Measurements from ENCODE around the gene ADAMTS9.

Gene ADAMTS9

GRCh38 chr3:64627042-64627441, 60.8 kb downstream of the ADAMTS9 start:
- H3K27me3 ChIP-seq (ENCODE audit: control insufficient read depth in 5 of 5, insufficient read depth in 4 of 5, low read length in 5 of 5), result no peaks in the 10 kb centered on the region
- H3K36me3 ChIP-seq (ENCODE audit: control insufficient read depth in 5 of 5, insufficient read depth in 5 of 5, low read length in 5 of 5), result peaks cover 30 to 71% (median 35%) of the 10 kb centered on the region in 5 donors
- no peak overlapping the region for H3K27ac ChIP-seq (ENCODE audit: low read depth, low read length)
- no peaks in the 10 kb centered on the region for H3K9me3 ChIP-seq (ENCODE audit: control insufficient read depth in 5 of 5, low read length in 5 of 5)
- H3K4me3 ChIP-seq (ENCODE audit: low read depth in 1 of 5, low read length in 5 of 5), result no peak overlapping the region
- H3K9ac ChIP-seq (ENCODE audit: low read length in 5 of 5), result no peak overlapping the region
- H3K4me1 ChIP-seq (ENCODE audit: control insufficient read depth in 5 of 5, insufficient read depth in 5 of 5, low read length in 5 of 5), result peaks cover 0 to 6% (median 5%) of the 10 kb centered on the region in 5 donors

GRCh38 chr3:64625381-64625780, 62.4 kb downstream of the ADAMTS9 start:
- Histone ChIP-seq H3K4me1 (ENCODE audit: control insufficient read depth in 5 of 5, insufficient read depth in 5 of 5, low read length in 5 of 5) (peaks cover 0 to 6% (median 5%) of the 10 kb centered on the region in 5 donors), H3K27me3 (ENCODE audit: control insufficient read depth in 5 of 5, insufficient read depth in 4 of 5, low read length in 5 of 5) (no peaks in the 10 kb centered on the region), H3K9me3 (ENCODE audit: control insufficient read depth in 5 of 5, low read length in 5 of 5) (no peaks in the 10 kb centered on the region), H3K27ac (ENCODE audit: low read depth, low read length) (no peak overlapping the region), H3K36me3 (ENCODE audit: control insufficient read depth in 5 of 5, insufficient read depth in 5 of 5, low read length in 5 of 5) (peaks cover 20 to 65% (median 32%) of the 10 kb centered on the region in 5 donors), H3K9ac (ENCODE audit: low read length in 5 of 5) (no peak overlapping the region), H3K4me3 (ENCODE audit: low read depth in 1 of 5, low read length in 5 of 5) (no peak overlapping the region)

- Histone ChIP-seq H3K4me3 (ENCODE audit: low read depth in 1 of 5, low read length in 5 of 5) (no peak overlapping the region), H3K9ac (ENCODE audit: low read length in 5 of 5) (no peak overlapping the region), H3K27ac (ENCODE audit: low read depth, low read length) (no peak overlapping the region), H3K9me3 (ENCODE audit: control insufficient read depth in 5 of 5, low read length in 5 of 5) (no peaks in the 10 kb centered on the region), H3K4me1 (ENCODE audit: control insufficient read depth in 5 of 5, insufficient read depth in 5 of 5, low read length in 5 of 5) (peaks cover 0 to 16% (median 4%) of the 10 kb centered on the region in 5 donors), H3K36me3 (ENCODE audit: control insufficient read depth in 5 of 5, insufficient read depth in 5 of 5, low read length in 5 of 5) (peaks cover 15 to 55% (median 22%) of the 10 kb centered on the region in 5 donors), H3K27me3 (ENCODE audit: control insufficient read depth in 5 of 5, insufficient read depth in 4 of 5, low read length in 5 of 5) (no peaks in the 10 kb centered on the region)
Observed at GRCh38 chr3:64623125-64623524, 64.7 kb downstream of the ADAMTS9 start.

GRCh38 chr3:64621726-64622395, 65.9 kb downstream of the ADAMTS9 start:
- H3K27ac ChIP-seq (ENCODE audit: low read depth, low read length), result no peak overlapping the region
- H3K27me3 ChIP-seq (ENCODE audit: control insufficient read depth in 5 of 5, insufficient read depth in 4 of 5, low read length in 5 of 5), result no peaks in the 10 kb centered on the region
- peaks cover 11 to 53% (median 22%) of the 10 kb centered on the region in 5 donors for H3K36me3 ChIP-seq (ENCODE audit: control insufficient read depth in 5 of 5, insufficient read depth in 5 of 5, low read length in 5 of 5)
- no peak overlapping the region for H3K9ac ChIP-seq (ENCODE audit: low read length in 5 of 5)
- H3K9me3 ChIP-seq (ENCODE audit: control insufficient read depth in 5 of 5, low read length in 5 of 5), result no peaks in the 10 kb centered on the region
- no peak overlapping the region for H3K4me3 ChIP-seq (ENCODE audit: low read depth in 1 of 5, low read length in 5 of 5)
- peaks cover 0 to 10% (median 0%) of the 10 kb centered on the region in 5 donors for H3K4me1 ChIP-seq (ENCODE audit: control insufficient read depth in 5 of 5, insufficient read depth in 5 of 5, low read length in 5 of 5)

GRCh38 chr3:64621275-64621674, 66.5 kb downstream of the ADAMTS9 start:
- Histone ChIP-seq H3K27ac (ENCODE audit: low read depth, low read length) (no peak overlapping the region), H3K27me3 (ENCODE audit: control insufficient read depth in 5 of 5, insufficient read depth in 4 of 5, low read length in 5 of 5) (no peaks in the 10 kb centered on the region), H3K4me1 (ENCODE audit: control insufficient read depth in 5 of 5, insufficient read depth in 5 of 5, low read length in 5 of 5) (peaks cover 0 to 10% (median 0%) of the 10 kb centered on the region in 5 donors), H3K9ac (ENCODE audit: low read length in 5 of 5) (no peak overlapping the region), H3K4me3 (ENCODE audit: low read depth in 1 of 5, low read length in 5 of 5) (no peak overlapping the region), H3K9me3 (ENCODE audit: control insufficient read depth in 5 of 5, low read length in 5 of 5) (no peaks in the 10 kb centered on the region), H3K36me3 (ENCODE audit: control insufficient read depth in 5 of 5, insufficient read depth in 5 of 5, low read length in 5 of 5) (peaks cover 11 to 49% (median 18%) of the 10 kb centered on the region in 5 donors)

- H3K36me3 ChIP-seq (ENCODE audit: control insufficient read depth in 5 of 5, insufficient read depth in 5 of 5, low read length in 5 of 5), result peaks cover 8 to 45% (median 15%) of the 10 kb centered on the region in 5 donors
- peaks cover 0 to 23% (median 8%) of the 10 kb centered on the region in 5 donors for H3K4me1 ChIP-seq (ENCODE audit: control insufficient read depth in 5 of 5, insufficient read depth in 5 of 5, low read length in 5 of 5)
- no peaks in the 10 kb centered on the region for H3K27me3 ChIP-seq (ENCODE audit: control insufficient read depth in 5 of 5, insufficient read depth in 4 of 5, low read length in 5 of 5)
- H3K9ac ChIP-seq (ENCODE audit: low read length in 5 of 5), result no peak overlapping the region
- H3K4me3 ChIP-seq (ENCODE audit: low read depth in 1 of 5, low read length in 5 of 5), result no peak overlapping the region
- no peaks in the 10 kb centered on the region for H3K9me3 ChIP-seq (ENCODE audit: control insufficient read depth in 5 of 5, low read length in 5 of 5)
- H3K27ac ChIP-seq (ENCODE audit: low read depth, low read length), result peak overlapping the region; percentile 15
Observed at GRCh38 chr3:64620020-64620419, 67.8 kb downstream of the ADAMTS9 start.

GRCh38 chr3:64619216-64619615, 68.6 kb downstream of the ADAMTS9 start:
- Histone ChIP-seq H3K27ac (ENCODE audit: low read depth, low read length) (peak overlapping the region; percentile 38), H3K27me3 (ENCODE audit: control insufficient read depth in 5 of 5, insufficient read depth in 4 of 5, low read length in 5 of 5) (no peaks in the 10 kb centered on the region), H3K4me3 (ENCODE audit: low read depth in 1 of 5, low read length in 5 of 5) (no peak overlapping the region), H3K4me1 (ENCODE audit: control insufficient read depth in 5 of 5, insufficient read depth in 5 of 5, low read length in 5 of 5) (peaks cover 3 to 28% (median 8%) of the 10 kb centered on the region in 5 donors), H3K36me3 (ENCODE audit: control insufficient read depth in 5 of 5, insufficient read depth in 5 of 5, low read length in 5 of 5) (peaks cover 5 to 52% (median 17%) of the 10 kb centered on the region in 5 donors), H3K9me3 (ENCODE audit: control insufficient read depth in 5 of 5, low read length in 5 of 5) (no peaks in the 10 kb centered on the region), H3K9ac (ENCODE audit: low read length in 5 of 5) (no peak overlapping the region)

GRCh38 chr3:64617610-64618009, 70.2 kb downstream of the ADAMTS9 start:
- Histone ChIP-seq H3K4me1 (ENCODE audit: control insufficient read depth in 5 of 5, insufficient read depth in 5 of 5, low read length in 5 of 5) (peaks cover 6 to 40% (median 18%) of the 10 kb centered on the region in 5 donors), H3K9me3 (ENCODE audit: control insufficient read depth in 5 of 5, low read length in 5 of 5) (no peaks in the 10 kb centered on the region), H3K27ac (ENCODE audit: low read depth, low read length) (peak overlapping the region; percentile 67), H3K27me3 (ENCODE audit: control insufficient read depth in 5 of 5, insufficient read depth in 4 of 5, low read length in 5 of 5) (no peaks in the 10 kb centered on the region), H3K4me3 (ENCODE audit: low read depth in 1 of 5, low read length in 5 of 5) (no peak overlapping the region), H3K36me3 (ENCODE audit: control insufficient read depth in 5 of 5, insufficient read depth in 5 of 5, low read length in 5 of 5) (peaks cover 5 to 54% (median 21%) of the 10 kb centered on the region in 5 donors), H3K9ac (ENCODE audit: low read length in 5 of 5) (no peak overlapping the region)

- no peaks in the 10 kb centered on the region for H3K27me3 ChIP-seq (ENCODE audit: control insufficient read depth in 5 of 5, insufficient read depth in 4 of 5, low read length in 5 of 5)
- H3K27ac ChIP-seq (ENCODE audit: low read depth, low read length), result peak overlapping the region; percentile 67
- no peak overlapping the region for H3K9ac ChIP-seq (ENCODE audit: low read length in 5 of 5)
- peaks cover 5 to 48% (median 15%) of the 10 kb centered on the region in 5 donors for H3K36me3 ChIP-seq (ENCODE audit: control insufficient read depth in 5 of 5, insufficient read depth in 5 of 5, low read length in 5 of 5)
- peaks cover 8 to 47% (median 24%) of the 10 kb centered on the region in 5 donors for H3K4me1 ChIP-seq (ENCODE audit: control insufficient read depth in 5 of 5, insufficient read depth in 5 of 5, low read length in 5 of 5)
- H3K4me3 ChIP-seq (ENCODE audit: low read depth in 1 of 5, low read length in 5 of 5), result no peak overlapping the region
- H3K9me3 ChIP-seq (ENCODE audit: control insufficient read depth in 5 of 5, low read length in 5 of 5), result no peaks in the 10 kb centered on the region
Observed at GRCh38 chr3:64616953-64617352, 70.8 kb downstream of the ADAMTS9 start.

- no peaks in the 10 kb centered on the region for H3K9me3 ChIP-seq (ENCODE audit: control insufficient read depth in 5 of 5, low read length in 5 of 5)
- no peak overlapping the region for H3K9ac ChIP-seq (ENCODE audit: low read length in 5 of 5)
Observed at GRCh38 chr3:64612916-64613526, 74.8 kb downstream of the ADAMTS9 start.

More at GRCh38 chr3:64612916-64613526, 74.8 kb downstream of the ADAMTS9 start:
- H3K27ac ChIP-seq (ENCODE audit: low read depth, low read length), result peak overlapping the region; percentile 21
- H3K4me3 ChIP-seq (ENCODE audit: low read depth in 1 of 5, low read length in 5 of 5), result peak overlapping the region in 2 of 5 donors; percentile 13
- peaks cover 0 to 30% (median 9%) of the 10 kb centered on the region in 5 donors for H3K36me3 ChIP-seq (ENCODE audit: control insufficient read depth in 5 of 5, insufficient read depth in 5 of 5, low read length in 5 of 5)
- peaks cover 8 to 40% (median 24%) of the 10 kb centered on the region in 5 donors for H3K4me1 ChIP-seq (ENCODE audit: control insufficient read depth in 5 of 5, insufficient read depth in 5 of 5, low read length in 5 of 5)
- no peaks in the 10 kb centered on the region for H3K27me3 ChIP-seq (ENCODE audit: control insufficient read depth in 5 of 5, insufficient read depth in 4 of 5, low read length in 5 of 5)
